Cardiac fibroblast (primary cell): ENCODE results near the gene SPRED3.
"Not testable (repeated sequence)": the region's sequence is repeated elsewhere in the genome, so short reads cannot be mapped to it uniquely, and the experiment has no call there.

Experiments used
- DNase-seq, 2 donors: peaks; one replicate each; pipeline versions ENCODE4 v3.0.0 to v3.0.0-alpha.2; 2010; ENCODE audit warnings: low read depth in 2 of 2
- H3K4me3 ChIP-seq, 2 donors: replicated peaks in 1 of 2; 1 replicate in 1 of 2; 2 replicates in 1 of 2; pipeline ENCODE4 v1.5.1; 2011; ENCODE audit warnings: low read depth in 2 of 2, low read length in 2 of 2, mild to moderate bottlenecking in 2 of 2, moderate library complexity in 1 of 2
- TF ChIP-seq, protein P1 (sequence below): IDR thresholded peaks from one replicate; pipeline ENCODE4 v1.5.1; 2011; ENCODE audit warnings: low read depth, mild to moderate bottlenecking, low read length, inconsistent platforms

The SPRED3 gene

DNA sequence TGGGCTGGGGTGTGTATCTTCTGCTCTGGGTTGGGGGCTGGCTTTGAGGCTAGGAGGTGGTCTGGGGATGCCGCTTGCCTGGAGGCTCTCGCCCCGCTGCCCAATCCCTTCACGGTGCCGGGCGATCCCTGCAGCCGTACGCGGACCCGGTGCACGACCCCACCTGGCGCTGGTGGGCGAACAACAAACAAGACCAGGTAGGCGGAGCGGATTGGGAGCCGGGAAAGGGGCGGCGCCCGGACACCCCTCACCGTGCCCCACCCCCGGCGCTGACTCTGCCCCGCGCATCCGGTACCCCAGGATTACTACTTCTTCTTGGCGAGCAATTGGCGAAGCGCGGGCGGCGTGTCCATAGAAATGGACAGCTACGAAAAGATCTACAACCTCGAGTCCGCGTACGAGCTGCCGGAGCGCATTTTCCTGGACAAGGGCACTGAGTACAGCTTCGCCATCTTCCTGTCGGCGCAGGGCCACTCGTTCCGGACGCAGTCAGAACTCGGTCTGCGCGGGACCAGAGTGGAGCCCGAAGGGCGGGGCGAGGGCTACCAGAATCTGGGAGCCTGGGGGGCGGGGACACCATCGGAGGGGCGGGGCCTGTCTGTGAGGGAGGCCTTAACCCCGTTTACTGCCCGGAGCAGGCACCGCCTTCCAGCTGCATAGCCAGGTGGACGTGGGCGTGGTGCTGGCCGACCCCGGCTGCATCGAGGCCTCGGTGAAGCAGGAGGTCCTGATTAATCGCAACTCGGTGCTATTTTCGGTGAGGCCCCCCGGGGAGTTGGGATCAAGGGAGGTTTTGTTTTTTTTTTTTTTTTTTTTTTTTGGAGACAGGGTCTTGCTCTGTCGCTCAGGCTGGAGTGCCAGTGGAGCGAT lies 26.2 kb upstream of the SPRED3 start:
- TF ChIP-seq, protein P1, sequence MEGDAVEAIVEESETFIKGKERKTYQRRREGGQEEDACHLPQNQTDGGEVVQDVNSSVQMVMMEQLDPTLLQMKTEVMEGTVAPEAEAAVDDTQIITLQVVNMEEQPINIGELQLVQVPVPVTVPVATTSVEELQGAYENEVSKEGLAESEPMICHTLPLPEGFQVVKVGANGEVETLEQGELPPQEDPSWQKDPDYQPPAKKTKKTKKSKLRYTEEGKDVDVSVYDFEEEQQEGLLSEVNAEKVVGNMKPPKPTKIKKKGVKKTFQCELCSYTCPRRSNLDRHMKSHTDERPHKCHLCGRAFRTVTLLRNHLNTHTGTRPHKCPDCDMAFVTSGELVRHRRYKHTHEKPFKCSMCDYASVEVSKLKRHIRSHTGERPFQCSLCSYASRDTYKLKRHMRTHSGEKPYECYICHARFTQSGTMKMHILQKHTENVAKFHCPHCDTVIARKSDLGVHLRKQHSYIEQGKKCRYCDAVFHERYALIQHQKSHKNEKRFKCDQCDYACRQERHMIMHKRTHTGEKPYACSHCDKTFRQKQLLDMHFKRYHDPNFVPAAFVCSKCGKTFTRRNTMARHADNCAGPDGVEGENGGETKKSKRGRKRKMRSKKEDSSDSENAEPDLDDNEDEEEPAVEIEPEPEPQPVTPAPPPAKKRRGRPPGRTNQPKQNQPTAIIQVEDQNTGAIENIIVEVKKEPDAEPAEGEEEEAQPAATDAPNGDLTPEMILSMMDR = no peak
- peak overlapping the region; percentile 62 to 71 for H3K4me3 ChIP-seq
- DNase-seq = peak; percentile 53 to 60

DNA sequence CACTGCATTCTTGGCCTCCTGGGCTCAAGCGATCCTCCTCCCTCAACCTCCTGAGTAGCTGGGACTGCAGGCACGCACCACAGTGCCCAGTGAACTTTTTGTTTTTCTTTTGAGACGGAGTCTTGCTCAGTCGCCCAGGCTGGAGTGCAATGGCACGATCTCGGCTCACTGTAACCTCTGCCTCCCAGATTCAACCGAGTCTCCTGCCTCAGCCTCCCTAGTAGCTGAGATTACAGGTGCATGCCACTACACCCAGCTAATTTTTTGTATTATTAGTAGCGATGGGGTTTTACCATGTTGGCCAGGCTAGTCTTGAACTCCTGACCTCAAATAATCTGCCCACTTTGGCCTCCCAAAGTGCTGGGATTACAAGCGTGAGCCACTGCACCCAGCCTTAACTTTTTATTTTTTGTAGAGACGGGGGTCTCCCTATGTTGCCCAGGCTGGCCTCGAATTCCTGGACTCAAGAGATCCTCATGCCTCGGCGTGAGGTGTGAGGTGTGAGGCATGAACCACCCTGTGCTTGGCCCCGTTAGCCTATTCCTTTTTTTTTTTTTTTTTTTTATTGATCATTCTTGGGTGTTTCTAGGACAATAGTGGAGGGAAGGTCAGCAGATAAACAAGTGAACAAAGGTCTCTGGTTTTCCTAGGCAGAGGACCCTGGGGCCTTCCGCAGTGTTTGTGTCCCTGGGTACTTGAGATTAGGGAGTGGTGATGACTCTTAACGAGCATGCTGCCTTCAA lies 25.4 kb upstream of the SPRED3 start:
- not testable (repeated sequence) for DNase-seq, H3K4me3 ChIP-seq

DNA sequence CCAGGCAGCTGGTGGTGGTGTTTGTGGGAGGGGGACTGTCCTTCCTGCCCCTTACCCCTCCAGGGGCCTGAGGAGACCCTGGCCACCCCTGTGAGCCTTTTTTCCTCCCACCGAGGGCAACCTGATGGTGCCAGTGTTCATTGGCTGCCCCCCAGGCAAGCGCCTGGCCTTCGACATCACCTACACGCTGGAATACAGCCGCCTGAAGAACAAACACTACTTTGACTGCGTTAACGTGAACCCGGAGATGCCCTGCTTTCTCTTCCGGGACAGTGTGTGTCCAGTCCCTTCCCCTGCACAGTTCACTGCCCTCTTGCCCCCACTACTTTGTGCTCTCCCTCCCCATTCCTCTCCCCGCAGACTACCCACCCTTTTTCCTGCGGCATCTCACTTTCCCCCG lies 21.5 kb upstream of the SPRED3 start:
- TF ChIP-seq, protein P1 = no peak
- H3K4me3 ChIP-seq = no peak overlapping the region
- DNase-seq = no peak

DNA sequence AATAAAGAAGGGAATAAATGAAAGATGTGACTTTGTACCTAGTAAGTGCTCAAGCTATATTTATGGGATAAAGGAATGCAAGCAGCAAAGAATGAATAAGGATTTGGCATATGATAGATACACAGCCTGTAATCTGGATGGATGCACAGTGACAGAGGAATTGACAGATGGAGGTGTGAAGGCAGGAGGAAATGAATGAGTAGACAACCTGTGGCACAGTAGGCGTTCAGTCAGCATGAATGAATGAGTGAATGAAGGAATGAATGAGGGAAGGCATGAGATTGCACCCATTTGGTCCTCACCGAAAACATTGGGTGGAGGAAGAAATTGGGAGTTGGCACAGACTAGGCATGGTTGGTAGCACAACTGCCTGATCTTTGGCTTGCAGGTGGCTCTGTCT lies 18.9 kb upstream of the SPRED3 start:
- TF ChIP-seq, protein P1 = no peak
- DNase-seq = no peak
- H3K4me3 ChIP-seq = no peak overlapping the region

DNA sequence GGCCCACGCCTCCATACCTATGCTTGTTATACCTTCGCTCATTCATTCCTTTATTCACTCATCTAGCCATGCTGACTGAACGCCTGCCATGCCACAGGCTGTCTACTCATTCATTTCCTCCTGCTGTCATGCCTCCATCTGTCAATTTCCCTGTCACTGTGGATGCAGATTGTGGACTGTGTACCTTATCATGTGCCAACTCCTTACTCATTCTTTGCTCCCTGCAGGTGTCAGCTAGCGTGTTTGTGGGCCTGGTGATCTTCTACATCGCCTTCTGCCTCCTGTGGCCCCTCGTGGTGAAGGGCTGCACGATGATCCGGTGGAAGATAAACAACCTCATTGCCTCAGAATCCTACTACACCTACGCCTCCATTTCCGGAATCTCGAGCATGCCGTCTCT lies 18.2 kb upstream of the SPRED3 start:
- H3K4me3 ChIP-seq = no peak overlapping the region
- DNase-seq = no peak
- TF ChIP-seq, protein P1 = no peak

DNA sequence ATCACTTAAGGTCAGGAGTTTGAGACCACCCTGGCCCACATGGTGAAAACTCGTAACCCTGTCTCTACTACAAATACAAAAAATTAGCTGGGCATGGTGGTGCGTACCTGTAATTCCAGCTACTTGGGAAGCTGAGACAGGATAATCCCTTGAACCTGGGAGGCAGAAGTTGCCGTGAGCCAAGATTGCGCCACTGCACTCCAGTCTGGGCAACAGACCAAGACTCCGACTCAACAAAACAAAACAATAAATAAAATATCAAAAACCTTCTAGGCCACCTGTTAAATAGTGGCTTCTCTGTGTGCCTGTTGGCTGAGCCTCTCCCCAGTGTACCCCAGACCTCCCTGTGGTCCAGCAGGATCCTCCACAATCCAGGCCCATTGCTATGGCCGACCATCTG lies 17.4 kb upstream of the SPRED3 start:
- TF ChIP-seq, protein P1 = no peak
- no peak for DNase-seq
- no peak overlapping the region for H3K4me3 ChIP-seq

DNA sequence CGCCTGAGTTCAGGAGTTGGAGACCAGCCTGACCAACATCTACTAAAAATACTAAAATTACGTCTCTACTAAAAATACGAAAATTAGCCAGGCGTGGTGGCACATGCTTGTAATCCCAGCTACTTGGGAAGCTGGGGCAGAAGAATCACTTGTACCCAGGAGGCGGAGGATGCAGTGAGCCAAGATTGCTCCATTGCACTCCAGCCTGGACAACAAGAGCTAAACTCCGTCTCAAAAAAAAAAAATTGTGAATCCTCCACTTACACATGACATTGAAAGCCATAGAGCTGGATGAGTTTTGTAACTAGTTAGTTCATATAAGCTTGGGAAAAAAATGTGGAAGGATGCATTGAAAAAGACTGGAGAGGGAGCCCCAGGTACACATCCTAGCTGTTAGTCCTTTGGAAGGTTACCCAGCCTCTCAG lies 14.6 kb upstream of the SPRED3 start:
- no peak for DNase-seq
- H3K4me3 ChIP-seq = peak overlapping the region; percentile 39 to 91
- TF ChIP-seq, protein P1 = no peak
